Measurements from ENCODE around the gene GLP2R.

- TF ChIP-seq CTCF (IDR thresholded peaks at IDR 0.05) = no peak
- no peak for TF ChIP-seq POLR2A (IDR thresholded peaks at IDR 0.05)
These were observed 35.1 kb downstream of the GLP2R start for GRCh38 chr17:9860851-9861250.
